Neuron (in vitro differentiated cells): ENCODE results near the gene CAMSAP2.
A peak's percentile ranks its signal among the peaks of the same experiment; 100 is the strongest.

ENCODE experiments used
- H2AFZ ChIP-seq: one replicate; pipeline ENCODE4 v1.6.1; 2013; ENCODE audit warnings: low read depth, mild to moderate bottlenecking, inconsistent platforms, low read length, moderate library complexity
- H3K27me3 ChIP-seq: one replicate; pipeline ENCODE4 v1.6.1; 2013; ENCODE audit warnings: low read length; ENCODE audit not compliant: insufficient read depth
- H3K36me3 ChIP-seq: one replicate; pipeline ENCODE4 v1.6.1; 2013; ENCODE audit warnings: low read length; ENCODE audit not compliant: insufficient read depth
- H3K4me1 ChIP-seq: one replicate; pipeline ENCODE4 v1.6.1; 2013; ENCODE audit warnings: low read length; ENCODE audit not compliant: insufficient read depth
- H3K4me3 ChIP-seq: 2 replicates; pipeline ENCODE4 v1.5.1; 2013; ENCODE audit warnings: mild to moderate bottlenecking, low read length, moderate library complexity
- H3K9me3 ChIP-seq: one replicate; pipeline ENCODE4 v1.6.1; 2013; ENCODE audit warnings: low read length

The CAMSAP2 gene

DNA sequence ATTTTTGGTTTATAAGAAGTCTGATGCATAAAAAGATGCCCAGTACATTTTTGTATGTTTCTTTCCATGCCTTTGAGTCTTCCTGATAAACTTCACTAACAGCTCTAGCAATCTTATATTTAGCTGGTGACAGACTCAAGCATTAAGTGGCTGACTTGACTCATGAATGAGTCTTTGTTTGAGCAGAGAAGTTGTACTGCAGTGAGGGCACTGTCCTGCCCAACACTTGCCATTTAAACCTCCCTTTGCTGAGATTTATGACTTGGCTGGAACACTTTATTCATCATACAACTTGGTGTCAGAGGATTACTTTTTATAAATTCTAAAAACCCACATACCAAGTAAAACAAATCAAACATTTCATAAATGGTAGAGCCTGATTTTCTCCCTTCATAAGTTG is 14.6 kb upstream of the CAMSAP2 start:
- no peaks in the 10 kb centered on the region for H3K4me1 ChIP-seq
- H2AFZ ChIP-seq, result no peak overlapping the region
- H3K27me3 ChIP-seq, result no peaks in the 10 kb centered on the region
- no peaks in the 10 kb centered on the region for H3K36me3 ChIP-seq
- H3K9me3 ChIP-seq, result no peaks in the 10 kb centered on the region
- no peak overlapping the region for H3K4me3 ChIP-seq

DNA sequence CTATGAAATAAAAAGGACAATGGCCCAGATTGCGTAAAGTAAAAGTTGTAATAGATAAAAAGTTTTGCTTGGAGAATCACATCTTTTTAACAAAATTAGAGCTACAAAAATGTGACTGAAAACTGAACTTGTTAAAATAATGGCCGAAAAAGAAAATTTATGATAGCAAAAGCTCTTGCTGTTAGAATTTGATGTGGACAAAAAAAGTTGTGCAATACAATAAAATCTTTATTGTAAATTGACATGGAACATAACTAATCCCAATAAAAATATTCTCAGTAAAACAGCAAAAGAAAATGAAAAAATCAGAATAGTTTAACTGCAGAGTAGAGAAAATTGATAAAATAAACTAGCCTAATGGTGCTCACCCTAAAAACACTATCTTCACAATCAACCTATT is 11.4 kb upstream of the CAMSAP2 start:
- Histone ChIP-seq H3K4me3 (no peak overlapping the region), H3K4me1 (no peaks in the 10 kb centered on the region), H3K9me3 (no peaks in the 10 kb centered on the region), H3K27me3 (no peaks in the 10 kb centered on the region), H2AFZ (no peak overlapping the region), H3K36me3 (no peaks in the 10 kb centered on the region)

DNA sequence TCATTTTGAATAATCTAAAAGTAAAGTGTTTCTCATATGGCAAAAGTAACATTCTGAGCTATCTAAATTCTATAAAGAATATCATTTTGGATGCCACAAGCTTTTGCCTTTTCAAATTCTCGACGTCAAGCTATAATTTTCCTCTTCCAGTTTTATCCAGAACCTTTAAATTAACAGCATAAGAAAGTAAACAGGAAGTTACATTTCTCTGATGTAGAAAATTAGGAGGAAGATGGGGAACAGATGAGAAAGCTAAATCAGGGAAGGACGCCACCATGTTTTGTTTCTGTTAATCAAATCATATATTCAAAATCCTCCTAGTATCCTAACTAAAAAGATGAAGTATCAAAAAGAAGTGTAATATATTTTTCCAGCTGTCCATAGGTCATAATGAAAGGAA is 8.8 kb upstream of the CAMSAP2 start:
- H3K27me3 ChIP-seq, result no peaks in the 10 kb centered on the region
- no peaks in the 10 kb centered on the region for H3K4me1 ChIP-seq
- H3K4me3 ChIP-seq, result no peak overlapping the region
- no peak overlapping the region for H2AFZ ChIP-seq
- H3K9me3 ChIP-seq, result no peaks in the 10 kb centered on the region
- H3K36me3 ChIP-seq, result no peaks in the 10 kb centered on the region

DNA sequence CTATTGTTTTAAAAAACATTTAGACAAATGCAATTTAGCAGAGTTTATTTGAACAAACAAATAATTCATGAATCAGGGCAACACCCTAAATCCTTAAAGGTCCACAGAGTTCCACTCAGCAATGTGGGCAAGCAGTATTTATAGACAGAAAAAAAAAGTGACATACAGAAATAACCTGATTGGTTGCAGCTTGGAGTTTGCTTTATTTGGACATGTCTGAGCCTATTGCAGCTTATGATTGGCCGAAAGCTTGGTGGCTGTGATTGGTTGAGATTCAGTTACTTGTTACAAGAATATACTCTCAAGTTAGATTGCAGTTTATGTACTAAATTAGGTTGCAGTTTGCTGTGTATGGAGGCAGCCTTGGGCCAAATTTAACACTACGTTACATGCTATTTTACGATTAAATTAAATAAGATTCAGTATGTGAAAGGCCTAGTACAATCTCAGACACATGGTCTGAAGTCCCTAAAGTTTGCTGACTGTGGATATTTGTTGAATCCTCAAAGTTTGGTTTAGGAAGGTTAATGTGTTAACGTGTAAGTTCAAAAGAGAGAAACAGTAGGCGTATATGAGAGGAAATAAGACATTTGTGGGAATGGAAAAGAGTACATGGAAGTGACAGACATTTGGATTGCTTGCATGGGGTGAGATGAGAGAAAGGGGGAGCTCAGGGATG is 6.9 kb upstream of the CAMSAP2 start:
- H3K4me1 ChIP-seq, result no peaks in the 10 kb centered on the region
- H3K9me3 ChIP-seq, result no peaks in the 10 kb centered on the region
- no peak overlapping the region for H2AFZ ChIP-seq
- no peak overlapping the region for H3K4me3 ChIP-seq
- H3K27me3 ChIP-seq, result no peaks in the 10 kb centered on the region
- H3K36me3 ChIP-seq, result no peaks in the 10 kb centered on the region

DNA sequence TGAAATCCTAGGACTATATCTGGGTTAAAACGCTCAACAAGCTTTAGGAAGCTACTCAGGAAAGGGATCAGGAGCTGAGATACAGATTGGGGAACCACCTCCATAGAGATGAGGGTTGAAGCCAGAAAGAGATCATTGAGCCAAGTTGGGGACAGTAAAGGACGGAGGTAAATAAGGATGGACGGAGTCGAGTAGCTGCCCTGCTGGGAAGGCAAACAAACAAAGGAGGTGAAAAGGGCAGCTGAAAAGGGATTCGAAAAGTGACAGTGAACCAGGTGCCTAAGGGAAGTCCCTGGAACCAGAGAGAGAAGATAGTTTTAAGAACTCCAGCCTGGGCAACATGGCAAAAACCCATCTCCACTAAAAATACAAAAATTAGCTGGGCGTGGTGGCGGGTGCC is 6.3 kb upstream of the CAMSAP2 start:
- Histone ChIP-seq H3K36me3 (no peaks in the 10 kb centered on the region), H3K4me3 (no peak overlapping the region), H3K9me3 (no peaks in the 10 kb centered on the region), H3K4me1 (no peaks in the 10 kb centered on the region), H2AFZ (no peak overlapping the region), H3K27me3 (no peaks in the 10 kb centered on the region)

DNA sequence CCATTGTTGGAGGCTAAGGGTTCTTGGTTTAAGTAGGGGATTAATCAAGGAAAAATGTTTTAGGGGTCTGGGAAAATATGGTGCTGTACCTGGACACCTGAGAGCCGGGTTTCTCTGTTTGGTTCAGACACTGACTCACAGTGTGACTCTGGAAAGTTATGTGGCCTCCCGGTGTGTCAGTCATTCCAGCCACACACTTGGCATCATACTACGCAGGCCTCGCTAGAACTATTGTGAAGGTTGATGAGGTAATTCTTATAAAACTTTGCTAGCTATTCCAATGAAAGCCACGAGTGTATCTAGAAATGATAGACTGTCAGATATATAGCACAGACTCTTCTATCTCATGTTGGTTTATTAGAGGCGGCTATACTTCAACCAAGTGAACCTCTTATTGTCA is 4.8 kb upstream of the CAMSAP2 start:
- H3K4me3 ChIP-seq, result no peak overlapping the region
- no peaks in the 10 kb centered on the region for H3K9me3 ChIP-seq
- H3K4me1 ChIP-seq, result peaks cover 6% of the 10 kb centered on the region
- H3K27me3 ChIP-seq, result no peaks in the 10 kb centered on the region
- H3K36me3 ChIP-seq, result no peaks in the 10 kb centered on the region
- no peak overlapping the region for H2AFZ ChIP-seq

DNA sequence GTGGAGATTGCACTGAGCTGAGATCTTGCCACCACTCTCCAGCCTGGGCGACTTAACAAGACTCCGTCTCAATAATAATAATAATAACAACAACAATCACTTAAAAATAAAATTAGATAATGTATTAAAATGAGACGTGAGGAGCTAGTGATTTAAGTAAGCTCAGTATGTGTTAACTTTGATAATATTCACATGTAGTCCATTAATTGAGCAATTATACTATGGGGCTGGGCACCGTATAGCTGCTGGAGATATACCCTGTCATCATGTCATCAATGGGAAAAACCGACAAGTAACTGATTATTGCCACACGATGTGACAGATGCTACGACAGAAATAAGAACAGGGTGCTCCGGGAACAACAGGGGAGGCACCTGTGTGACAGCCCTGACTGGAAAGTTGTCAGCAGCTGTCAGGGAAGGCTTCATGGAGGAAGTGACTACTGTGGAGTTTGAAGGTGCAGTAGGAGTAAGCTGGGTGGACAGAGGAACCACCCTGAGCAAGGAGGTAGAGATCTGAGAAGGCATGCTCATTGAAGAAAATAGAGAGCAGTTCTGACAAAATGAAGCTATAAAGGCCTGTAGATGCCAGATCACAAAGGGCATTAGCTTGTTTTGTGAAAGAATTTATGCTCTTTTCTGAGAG is 924 bp upstream of the CAMSAP2 start:
- Histone ChIP-seq H3K36me3 (no peaks in the 10 kb centered on the region), H2AFZ (peak overlapping the region; percentile 83), H3K9me3 (no peaks in the 10 kb centered on the region), H3K4me1 (peaks cover 19% of the 10 kb centered on the region), H3K4me3 (peak overlapping the region; percentile 57), H3K27me3 (no peaks in the 10 kb centered on the region)

DNA sequence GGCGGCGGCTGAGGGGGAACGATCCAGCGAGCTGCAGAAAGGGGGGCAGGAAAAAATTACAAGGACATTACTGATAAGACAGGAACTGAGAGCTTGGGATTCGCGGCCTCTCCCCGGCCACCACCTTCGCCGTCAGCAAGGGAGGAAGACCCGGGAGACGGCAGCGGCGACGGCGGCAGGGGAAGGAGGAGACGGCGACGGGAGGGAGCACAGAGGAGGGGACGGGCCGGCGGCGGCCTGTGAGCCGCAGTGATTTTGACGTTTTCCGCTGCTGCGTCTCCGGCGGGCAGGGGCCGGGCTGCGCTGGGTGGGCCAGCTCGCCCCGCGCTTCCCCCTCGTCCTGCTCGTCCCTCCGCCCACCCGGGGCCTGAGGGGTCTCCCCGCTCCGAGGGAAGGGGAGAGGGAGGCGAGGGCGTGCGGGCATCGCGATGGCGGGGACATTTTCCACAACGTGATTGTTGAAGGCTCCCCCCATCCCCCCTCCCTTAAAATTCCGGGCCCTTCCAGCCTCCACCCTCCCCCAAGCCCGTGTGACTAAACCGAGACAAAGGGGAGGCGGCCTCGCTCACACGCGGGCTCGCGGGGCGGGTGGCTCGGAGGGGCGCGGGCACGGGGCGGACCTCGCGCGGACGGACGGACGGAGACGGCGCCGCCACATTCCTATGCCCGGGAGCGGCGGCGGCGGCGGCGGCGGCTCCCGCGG is 407 bp downstream of the CAMSAP2 start:
- no peaks in the 10 kb centered on the region for H3K27me3 ChIP-seq
- peak overlapping the region; percentile 65 for H2AFZ ChIP-seq
- peaks cover 26% of the 10 kb centered on the region for H3K4me1 ChIP-seq
- peak overlapping the region; percentile 90 for H3K4me3 ChIP-seq
- no peaks in the 10 kb centered on the region for H3K36me3 ChIP-seq
- no peaks in the 10 kb centered on the region for H3K9me3 ChIP-seq

DNA sequence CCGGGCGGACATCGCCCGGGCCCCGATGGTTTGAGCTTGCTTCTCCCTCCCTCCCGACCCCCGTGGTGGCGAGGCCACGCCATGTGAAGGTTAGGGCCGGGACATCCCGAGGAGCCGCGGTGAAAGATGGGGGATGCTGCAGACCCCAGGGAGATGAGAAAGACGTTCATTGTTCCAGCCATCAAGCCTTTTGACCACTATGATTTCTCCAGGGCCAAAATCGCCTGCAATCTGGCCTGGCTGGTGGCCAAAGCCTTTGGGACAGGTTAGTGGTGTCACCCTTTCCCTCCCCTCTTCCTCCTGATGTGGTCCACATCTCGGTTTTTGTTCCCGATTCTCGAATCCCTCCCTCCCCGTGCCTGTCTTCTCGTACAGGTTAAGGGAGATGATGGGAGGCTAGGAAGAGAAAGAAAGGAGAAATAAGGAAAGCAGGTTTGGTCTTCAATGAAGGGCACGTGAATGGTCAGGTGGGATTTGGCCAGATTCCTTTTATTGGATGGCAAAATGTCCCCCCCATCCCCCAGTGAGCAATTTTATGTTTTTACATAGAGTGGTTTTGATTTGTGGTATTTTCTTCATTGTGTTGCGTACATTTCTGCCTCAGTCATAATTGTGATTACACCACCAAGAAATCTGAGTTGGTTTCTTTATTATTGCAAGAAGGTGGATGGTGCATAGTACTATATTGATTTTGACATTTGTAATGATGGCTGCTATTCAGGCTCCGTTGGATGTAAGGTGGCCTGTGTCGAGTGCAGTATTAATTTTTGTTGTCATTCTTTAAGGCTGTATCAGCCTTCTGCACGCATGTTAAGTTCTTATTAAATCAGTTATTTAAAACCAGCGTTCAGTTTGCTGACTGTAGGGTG is 1.2 kb downstream of the CAMSAP2 start:
- no peaks in the 10 kb centered on the region for H3K36me3 ChIP-seq
- H3K27me3 ChIP-seq, result no peaks in the 10 kb centered on the region
- no peaks in the 10 kb centered on the region for H3K9me3 ChIP-seq
- peak overlapping the region; percentile 65 for H2AFZ ChIP-seq
- peak overlapping the region; percentile 90 for H3K4me3 ChIP-seq
- peaks cover 28% of the 10 kb centered on the region for H3K4me1 ChIP-seq

DNA sequence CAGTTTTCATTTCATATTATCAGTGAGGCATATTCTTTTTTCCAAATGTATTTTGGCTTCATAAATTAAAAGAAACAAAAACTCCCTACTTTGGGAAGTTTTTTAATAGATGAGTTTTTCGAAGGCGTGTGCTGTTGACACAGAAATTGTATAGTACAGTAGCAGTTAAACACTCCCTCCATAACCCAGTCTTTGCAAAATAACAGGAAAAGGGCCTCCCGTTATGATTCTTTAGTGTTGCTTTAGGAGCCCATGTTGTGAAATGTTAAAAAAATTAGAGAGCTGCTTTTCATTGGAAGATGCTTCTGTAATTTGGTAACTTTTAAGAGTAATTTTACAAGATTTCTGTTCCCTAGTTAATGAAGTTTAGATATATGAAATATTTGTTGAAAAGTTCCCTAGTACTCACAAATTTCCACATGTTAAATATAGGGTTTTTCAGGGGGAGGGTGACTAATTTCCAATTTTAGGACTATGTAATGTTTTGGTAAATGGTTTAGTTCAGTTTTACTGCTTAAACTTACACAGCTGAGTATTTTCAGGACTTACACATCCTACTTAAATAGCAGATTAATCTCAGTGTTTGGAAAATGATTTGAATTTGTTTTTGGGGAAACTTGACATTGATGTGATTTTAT is 2.0 kb downstream of the CAMSAP2 start:
- H3K9me3 ChIP-seq, result no peaks in the 10 kb centered on the region
- no peak overlapping the region for H2AFZ ChIP-seq

DNA sequence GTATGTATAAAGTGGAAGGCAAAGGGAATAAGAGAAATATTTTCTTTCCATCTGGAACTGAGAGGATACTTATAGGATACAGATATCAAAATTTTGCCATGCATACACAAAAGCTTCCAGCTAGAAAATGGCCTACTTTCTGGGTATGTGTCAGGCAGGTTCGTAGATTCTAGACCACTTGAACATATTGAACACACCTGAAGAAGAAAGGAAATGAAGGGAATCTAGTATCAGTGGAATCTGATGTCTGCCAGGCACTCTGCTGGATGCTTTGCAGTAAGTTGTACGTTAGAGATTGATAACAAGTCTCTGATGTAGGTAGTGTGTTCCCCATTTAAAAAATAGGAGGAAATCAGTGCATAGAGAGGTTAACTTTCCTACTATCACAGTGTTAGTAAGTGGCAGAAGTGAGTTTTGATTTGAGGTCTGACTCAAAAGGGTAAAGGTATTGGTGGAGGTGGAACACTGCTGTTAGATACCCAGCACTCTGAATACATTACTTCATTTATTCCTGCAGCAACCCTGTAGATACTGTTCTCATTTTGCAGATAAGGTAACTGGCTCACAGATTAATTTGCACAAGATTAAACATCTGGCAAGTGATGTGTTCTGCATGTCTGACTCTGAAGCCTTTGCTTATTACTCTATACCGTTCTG is 3.0 kb downstream of the CAMSAP2 start:
- H3K4me3 ChIP-seq, result peak overlapping the region; percentile 90
- no peak overlapping the region for H2AFZ ChIP-seq

More for the DNA sequence above, 2.0 kb downstream of the CAMSAP2 start:
- H3K4me3 ChIP-seq, result peak overlapping the region; percentile 90
- H3K27me3 ChIP-seq, result no peaks in the 10 kb centered on the region
- H3K36me3 ChIP-seq, result no peaks in the 10 kb centered on the region
- H3K4me1 ChIP-seq, result peaks cover 28% of the 10 kb centered on the region

DNA sequence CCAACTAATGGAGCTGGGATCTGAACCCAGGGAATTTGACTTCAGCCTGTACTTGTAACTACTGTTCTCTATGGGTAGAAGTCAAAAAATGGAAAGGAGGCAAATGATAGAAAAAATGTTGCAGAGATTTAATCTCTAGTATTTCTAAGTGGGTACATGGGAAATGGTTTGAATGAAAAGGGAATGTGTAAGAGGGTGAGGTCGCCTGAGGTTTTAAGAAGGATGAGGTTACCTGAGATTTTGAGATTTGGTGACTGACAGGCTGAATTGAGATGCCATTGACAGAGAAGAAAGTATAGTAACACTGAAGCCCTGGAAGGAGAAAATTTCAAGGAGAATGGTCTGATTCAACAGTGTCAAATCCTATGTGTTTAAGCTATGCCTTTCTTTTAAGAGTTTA is 5.5 kb downstream of the CAMSAP2 start:
- Histone ChIP-seq H3K36me3 (peaks cover 6% of the 10 kb centered on the region), H2AFZ (no peak overlapping the region), H3K4me3 (no peak overlapping the region), H3K4me1 (peaks cover 22% of the 10 kb centered on the region), H3K27me3 (no peaks in the 10 kb centered on the region), H3K9me3 (no peaks in the 10 kb centered on the region)

More for the DNA sequence above, 3.0 kb downstream of the CAMSAP2 start:
- no peaks in the 10 kb centered on the region for H3K36me3 ChIP-seq
- no peaks in the 10 kb centered on the region for H3K27me3 ChIP-seq
- peaks cover 28% of the 10 kb centered on the region for H3K4me1 ChIP-seq
- no peaks in the 10 kb centered on the region for H3K9me3 ChIP-seq
